Esophagus squamous epithelium (tissue), 4 donors: Measurements from ENCODE around the gene SLC41A3.

Source experiments
- POLR2A ChIP-seq, 4 donors: fragments of 450-650 bp; IDR thresholded peaks; one replicate each; pipeline ENCODE4 v1.6.1; 2017; ENCODE audit warnings: antibody characterized with exemption in 4 of 4, mild to moderate bottlenecking in 4 of 4, moderate library complexity in 3 of 4
- TF ChIP-seq, protein P1 (sequence below), 6 experiments: fragments of 450-650 bp in 4 of 6; fragments of 200-600 bp in 2 of 6; sonication (generic) in 2 of 6; IDR thresholded peaks; one replicate each; pipeline ENCODE4 v1.5.1; 2016 to 2019; ENCODE audit warnings: antibody characterized with exemption in 6 of 6, mild to moderate bottlenecking in 4 of 6, moderate library complexity in 4 of 6

DNA sequence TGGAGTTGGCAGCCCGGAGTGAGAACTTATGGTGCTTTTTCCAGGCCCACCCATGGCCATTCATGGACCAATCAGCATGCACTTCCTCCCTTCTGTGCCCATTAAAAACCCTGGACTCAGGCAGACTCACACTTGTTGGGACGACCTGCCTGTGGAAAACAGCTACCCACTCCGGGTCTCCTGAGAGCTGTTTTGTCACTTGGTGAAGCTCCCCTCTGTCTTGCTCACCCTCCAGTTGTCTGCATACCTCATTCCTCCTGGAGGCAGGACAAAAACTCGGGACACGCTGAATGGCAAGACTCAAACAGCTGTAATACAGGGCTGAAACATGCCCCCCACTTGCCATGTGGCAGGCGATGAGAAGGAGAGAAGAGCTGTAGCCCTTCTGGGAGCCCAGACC, 79.7 kb downstream of the SLC41A3 start:
- TF ChIP-seq, protein P1, sequence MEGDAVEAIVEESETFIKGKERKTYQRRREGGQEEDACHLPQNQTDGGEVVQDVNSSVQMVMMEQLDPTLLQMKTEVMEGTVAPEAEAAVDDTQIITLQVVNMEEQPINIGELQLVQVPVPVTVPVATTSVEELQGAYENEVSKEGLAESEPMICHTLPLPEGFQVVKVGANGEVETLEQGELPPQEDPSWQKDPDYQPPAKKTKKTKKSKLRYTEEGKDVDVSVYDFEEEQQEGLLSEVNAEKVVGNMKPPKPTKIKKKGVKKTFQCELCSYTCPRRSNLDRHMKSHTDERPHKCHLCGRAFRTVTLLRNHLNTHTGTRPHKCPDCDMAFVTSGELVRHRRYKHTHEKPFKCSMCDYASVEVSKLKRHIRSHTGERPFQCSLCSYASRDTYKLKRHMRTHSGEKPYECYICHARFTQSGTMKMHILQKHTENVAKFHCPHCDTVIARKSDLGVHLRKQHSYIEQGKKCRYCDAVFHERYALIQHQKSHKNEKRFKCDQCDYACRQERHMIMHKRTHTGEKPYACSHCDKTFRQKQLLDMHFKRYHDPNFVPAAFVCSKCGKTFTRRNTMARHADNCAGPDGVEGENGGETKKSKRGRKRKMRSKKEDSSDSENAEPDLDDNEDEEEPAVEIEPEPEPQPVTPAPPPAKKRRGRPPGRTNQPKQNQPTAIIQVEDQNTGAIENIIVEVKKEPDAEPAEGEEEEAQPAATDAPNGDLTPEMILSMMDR (IDR thresholded peaks at IDR 0.05), result no peak
- TF ChIP-seq POLR2A (IDR thresholded peaks at IDR 0.05), result no peak
